Measurements from ENCODE around the gene PIH1D1.

PIH1D1 gene

DNA sequence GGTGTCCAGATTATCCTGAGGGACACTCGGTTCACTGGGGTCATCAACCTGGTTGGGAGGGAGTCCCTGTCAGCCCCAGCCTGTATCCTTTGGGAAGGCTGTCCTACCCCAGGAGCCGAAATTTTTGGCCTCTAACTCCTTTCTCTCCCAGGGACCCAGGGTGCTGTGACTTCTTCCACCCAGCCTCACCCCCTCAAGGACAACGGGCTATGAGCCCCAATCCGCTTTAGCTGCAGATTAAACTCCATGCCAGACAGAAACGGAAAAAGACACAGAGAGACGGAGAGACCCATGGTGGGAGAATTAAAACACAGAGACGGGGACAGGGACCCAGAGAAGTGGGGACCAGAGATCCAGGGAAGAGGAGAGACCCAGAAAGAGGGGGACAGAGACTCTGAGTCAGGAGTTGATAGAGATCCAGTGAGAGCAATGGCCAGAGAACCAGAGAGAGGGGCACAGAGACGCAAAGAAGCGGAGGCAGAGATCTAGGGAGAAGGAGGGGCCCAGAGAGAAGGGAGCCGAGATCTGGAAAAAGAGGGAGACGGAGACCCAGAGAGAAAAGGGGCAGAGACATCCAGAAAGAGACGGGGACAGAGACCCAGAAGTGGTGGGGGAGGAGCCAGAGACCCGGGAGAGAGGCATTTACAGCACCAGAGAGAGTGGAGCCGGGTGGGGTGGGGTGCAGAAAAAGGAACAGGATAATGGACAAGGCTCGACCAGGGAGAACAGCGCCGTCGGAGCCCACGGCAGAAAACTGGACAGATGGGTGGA, 11.0 kb downstream of the PIH1D1 start (continued):
- TF ChIP-seq, protein P1, sequence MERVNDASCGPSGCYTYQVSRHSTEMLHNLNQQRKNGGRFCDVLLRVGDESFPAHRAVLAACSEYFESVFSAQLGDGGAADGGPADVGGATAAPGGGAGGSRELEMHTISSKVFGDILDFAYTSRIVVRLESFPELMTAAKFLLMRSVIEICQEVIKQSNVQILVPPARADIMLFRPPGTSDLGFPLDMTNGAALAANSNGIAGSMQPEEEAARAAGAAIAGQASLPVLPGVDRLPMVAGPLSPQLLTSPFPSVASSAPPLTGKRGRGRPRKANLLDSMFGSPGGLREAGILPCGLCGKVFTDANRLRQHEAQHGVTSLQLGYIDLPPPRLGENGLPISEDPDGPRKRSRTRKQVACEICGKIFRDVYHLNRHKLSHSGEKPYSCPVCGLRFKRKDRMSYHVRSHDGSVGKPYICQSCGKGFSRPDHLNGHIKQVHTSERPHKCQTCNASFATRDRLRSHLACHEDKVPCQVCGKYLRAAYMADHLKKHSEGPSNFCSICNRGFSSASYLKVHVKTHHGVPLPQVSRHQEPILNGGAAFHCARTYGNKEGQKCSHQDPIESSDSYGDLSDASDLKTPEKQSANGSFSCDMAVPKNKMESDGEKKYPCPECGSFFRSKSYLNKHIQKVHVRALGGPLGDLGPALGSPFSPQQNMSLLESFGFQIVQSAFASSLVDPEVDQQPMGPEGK (tag by site-specific recombination; IDR thresholded peaks at IDR 0.05) = peak; percentile 45

DNA sequence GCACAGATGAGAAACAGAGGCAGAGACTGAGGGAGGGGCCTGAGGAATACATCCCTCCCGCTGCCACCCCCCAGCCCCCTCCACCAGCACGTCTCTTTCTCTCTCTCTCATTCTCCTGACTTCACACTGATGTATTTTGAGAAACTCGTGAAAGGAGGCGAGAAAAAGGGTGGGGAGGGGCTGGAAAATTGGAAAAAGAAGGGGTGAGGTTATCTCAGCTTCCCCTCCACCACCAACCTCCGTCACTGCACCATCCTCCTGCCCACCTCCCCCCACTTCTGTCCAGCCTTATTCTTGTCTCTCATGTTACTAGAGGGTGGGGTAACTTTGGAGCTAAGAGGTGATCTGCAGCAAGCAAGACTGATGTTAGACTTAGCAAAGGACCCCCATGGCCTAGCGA, 11.8 kb downstream of the PIH1D1 start:
- ChIA-PET POLR2A (interaction anchor here (0.7 to 1.0 kb wide), 3 partner anchors 12 to 48 kb away, joined by 3 read pairs; partner anchors contain the start of genes ALDH16A1 and PIH1D1), CTCF (interaction anchor here (1.2 to 2.4 kb wide), 3 partner anchors 10 to 48 kb away, joined by 4 to 15 read pairs (median 5); no protein-coding TSS in a partner anchor)
- Histone ChIP-seq H3K4me1 (ENCODE audit: control insufficient read depth, insufficient read depth, low read length) (peaks cover 7% of the 10 kb centered on the region), H3K4me3 (ENCODE audit: low read depth, low read length) (no peak overlapping the region), H3K36me3 (ENCODE audit: control insufficient read depth in 2 of 2, insufficient read depth in 1 of 2, low read length in 2 of 2) (no peaks in the 10 kb centered on the region), H3K27ac (ENCODE audit: extremely low read depth, low read depth, low read length) (no peak overlapping the region), H3K9me3 (ENCODE audit: control insufficient read depth, insufficient read depth, low read depth, low read length) (no peaks in the 10 kb centered on the region)
- no peak for TF ChIP-seq ZNF701 (tag by site-specific recombination; IDR thresholded peaks at IDR 0.05)

DNA sequence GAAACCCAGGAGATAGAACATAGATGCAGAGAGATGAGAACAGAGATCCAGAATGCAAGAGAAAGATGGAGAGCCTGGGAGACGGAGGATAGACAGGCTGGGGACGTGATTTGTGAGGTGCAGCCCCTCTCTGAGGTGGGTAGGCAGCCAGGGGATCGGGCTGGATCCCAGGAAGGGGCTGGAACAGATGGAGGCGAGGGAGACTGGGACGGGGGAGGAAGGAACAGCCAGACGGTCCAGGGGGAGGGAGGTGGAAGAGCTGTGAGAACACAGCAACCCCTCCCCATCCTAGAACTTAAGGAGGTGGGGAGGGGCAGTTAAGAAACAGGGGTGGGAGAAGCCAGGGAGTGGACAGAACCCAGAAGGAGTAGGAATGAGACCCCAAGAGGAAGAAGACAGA, 13.4 kb downstream of the PIH1D1 start:
- POLR2A ChIA-PET = no interaction called here
- TF ChIP-seq, protein P2, sequence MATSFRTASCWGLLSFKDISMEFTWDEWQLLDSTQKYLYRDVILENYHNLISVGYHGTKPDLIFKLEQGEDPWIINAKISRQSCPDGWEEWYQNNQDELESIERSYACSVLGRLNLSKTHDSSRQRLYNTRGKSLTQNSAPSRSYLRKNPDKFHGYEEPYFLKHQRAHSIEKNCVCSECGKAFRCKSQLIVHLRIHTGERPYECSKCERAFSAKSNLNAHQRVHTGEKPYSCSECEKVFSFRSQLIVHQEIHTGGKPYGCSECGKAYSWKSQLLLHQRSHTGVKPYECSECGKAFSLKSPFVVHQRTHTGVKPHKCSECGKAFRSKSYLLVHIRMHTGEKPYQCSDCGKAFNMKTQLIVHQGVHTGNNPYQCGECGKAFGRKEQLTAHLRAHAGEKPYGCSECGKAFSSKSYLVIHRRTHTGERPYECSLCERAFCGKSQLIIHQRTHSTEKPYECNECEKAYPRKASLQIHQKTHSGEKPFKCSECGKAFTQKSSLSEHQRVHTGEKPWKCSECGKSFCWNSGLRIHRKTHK (tag by site-specific recombination; IDR thresholded peaks at IDR 0.05) = no peak
- no peak for TF ChIP-seq ZNF654 (tag by site-specific recombination; IDR thresholded peaks at IDR 0.05; ENCODE audit: low read depth)
- TF ChIP-seq ZFP37 (tag by site-specific recombination; IDR thresholded peaks at IDR 0.05) = no peak
- TF ChIP-seq, protein P3, sequence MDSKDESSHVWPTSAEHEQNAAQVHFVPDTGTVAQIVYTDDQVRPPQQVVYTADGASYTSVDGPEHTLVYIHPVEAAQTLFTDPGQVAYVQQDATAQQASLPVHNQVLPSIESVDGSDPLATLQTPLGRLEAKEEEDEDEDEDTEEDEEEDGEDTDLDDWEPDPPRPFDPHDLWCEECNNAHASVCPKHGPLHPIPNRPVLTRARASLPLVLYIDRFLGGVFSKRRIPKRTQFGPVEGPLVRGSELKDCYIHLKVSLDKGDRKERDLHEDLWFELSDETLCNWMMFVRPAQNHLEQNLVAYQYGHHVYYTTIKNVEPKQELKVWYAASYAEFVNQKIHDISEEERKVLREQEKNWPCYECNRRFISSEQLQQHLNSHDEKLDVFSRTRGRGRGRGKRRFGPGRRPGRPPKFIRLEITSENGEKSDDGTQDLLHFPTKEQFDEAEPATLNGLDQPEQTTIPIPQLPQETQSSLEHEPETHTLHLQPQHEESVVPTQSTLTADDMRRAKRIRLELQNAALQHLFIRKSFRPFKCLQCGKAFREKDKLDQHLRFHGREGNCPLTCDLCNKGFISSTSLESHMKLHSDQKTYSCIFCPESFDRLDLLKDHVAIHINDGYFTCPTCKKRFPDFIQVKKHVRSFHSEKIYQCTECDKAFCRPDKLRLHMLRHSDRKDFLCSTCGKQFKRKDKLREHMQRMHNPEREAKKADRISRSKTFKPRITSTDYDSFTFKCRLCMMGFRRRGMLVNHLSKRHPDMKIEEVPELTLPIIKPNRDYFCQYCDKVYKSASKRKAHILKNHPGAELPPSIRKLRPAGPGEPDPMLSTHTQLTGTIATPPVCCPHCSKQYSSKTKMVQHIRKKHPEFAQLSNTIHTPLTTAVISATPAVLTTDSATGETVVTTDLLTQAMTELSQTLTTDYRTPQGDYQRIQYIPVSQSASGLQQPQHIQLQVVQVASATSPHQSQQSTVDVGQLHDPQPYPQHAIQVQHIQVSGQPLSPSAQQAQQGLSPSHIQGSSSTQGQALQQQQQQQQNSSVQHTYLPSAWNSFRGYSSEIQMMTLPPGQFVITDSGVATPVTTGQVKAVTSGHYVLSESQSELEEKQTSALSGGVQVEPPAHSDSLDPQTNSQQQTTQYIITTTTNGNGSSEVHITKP (tag by site-specific recombination; IDR thresholded peaks at IDR 0.05) = 0 out of 2 replicates have a peak, but pooled peaks have one; percentile 15
- TF ChIP-seq YY2 (tag by site-specific recombination; IDR thresholded peaks at IDR 0.05) = no peak
- TF ChIP-seq INSM2 (tag by site-specific recombination; IDR thresholded peaks at IDR 0.05) = no peak
- no peak for TF ChIP-seq ZNF311 (tag by site-specific recombination; IDR thresholded peaks at IDR 0.05; ENCODE audit: borderline replicate concordance)
- TF ChIP-seq ZNF341 (tag by site-specific recombination; IDR thresholded peaks at IDR 0.05; ENCODE audit: low read depth) = peak; percentile 99
- TF ChIP-seq ZNF175 (tag by site-specific recombination; IDR thresholded peaks at IDR 0.05) = no peak
- no peak for TF ChIP-seq SP3 (tag by site-specific recombination; IDR thresholded peaks at IDR 0.05)
- no peak for TF ChIP-seq ZNF19 (tag by site-specific recombination; IDR thresholded peaks at IDR 0.05; ENCODE audit: low read depth)
- TF ChIP-seq, protein P4, sequence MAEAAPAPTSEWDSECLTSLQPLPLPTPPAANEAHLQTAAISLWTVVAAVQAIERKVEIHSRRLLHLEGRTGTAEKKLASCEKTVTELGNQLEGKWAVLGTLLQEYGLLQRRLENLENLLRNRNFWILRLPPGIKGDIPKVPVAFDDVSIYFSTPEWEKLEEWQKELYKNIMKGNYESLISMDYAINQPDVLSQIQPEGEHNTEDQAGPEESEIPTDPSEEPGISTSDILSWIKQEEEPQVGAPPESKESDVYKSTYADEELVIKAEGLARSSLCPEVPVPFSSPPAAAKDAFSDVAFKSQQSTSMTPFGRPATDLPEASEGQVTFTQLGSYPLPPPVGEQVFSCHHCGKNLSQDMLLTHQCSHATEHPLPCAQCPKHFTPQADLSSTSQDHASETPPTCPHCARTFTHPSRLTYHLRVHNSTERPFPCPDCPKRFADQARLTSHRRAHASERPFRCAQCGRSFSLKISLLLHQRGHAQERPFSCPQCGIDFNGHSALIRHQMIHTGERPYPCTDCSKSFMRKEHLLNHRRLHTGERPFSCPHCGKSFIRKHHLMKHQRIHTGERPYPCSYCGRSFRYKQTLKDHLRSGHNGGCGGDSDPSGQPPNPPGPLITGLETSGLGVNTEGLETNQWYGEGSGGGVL (tag by site-specific recombination; IDR thresholded peaks at IDR 0.05) = peak; percentile 60
- TF ChIP-seq ZNF623 (tag by site-specific recombination; IDR thresholded peaks at IDR 0.05) = no peak
- TF ChIP-seq REPIN1 (tag by site-specific recombination; IDR thresholded peaks at IDR 0.05; ENCODE audit: low read depth) = no peak
- no peak for TF ChIP-seq SALL2 (tag by site-specific recombination; IDR thresholded peaks at IDR 0.05; ENCODE audit: borderline replicate concordance)
- no peak for TF ChIP-seq ZBTB17 (tag by site-specific recombination; IDR thresholded peaks at IDR 0.05)
- TF ChIP-seq SP2 (tag by site-specific recombination; IDR thresholded peaks at IDR 0.05) = peak; percentile 23; the same call in 1 of the 2 replicates

More for the DNA sequence above, 13.4 kb downstream of the PIH1D1 start:
- H3K27ac ChIP-seq (ENCODE audit: extremely low read depth, low read depth, low read length) = no peak overlapping the region
- CTCF ChIA-PET = no interaction called here
- H3K36me3 ChIP-seq (ENCODE audit: control insufficient read depth in 2 of 2, insufficient read depth in 1 of 2, low read length in 2 of 2) = no peaks in the 10 kb centered on the region
- H3K4me1 ChIP-seq (ENCODE audit: control insufficient read depth, insufficient read depth, low read length) = peaks cover 7% of the 10 kb centered on the region
- H3K4me3 ChIP-seq (ENCODE audit: low read depth, low read length) = no peak overlapping the region
- no peaks in the 10 kb centered on the region for H3K9me3 ChIP-seq (ENCODE audit: control insufficient read depth, insufficient read depth, low read depth, low read length)
